Psoas muscle (tissue), 8 donors: ENCODE data around the gene GP1BB. TPM values are rescaled to one million over a fixed set of nuclear protein-coding genes. Genes with fewer than 3 reads are reported as not detected.

Experiments
- ATAC-seq, 4 donors: fragments of 200-7000 bp; cut with Tn5 transposase; one replicate each; pipeline ENCODE4 v1.9.1; 2020; ENCODE audit warnings: moderate library complexity in 3 of 4, mild to moderate bottlenecking in 2 of 4
- DNase-seq, 2 donors: peaks; one replicate each; pipeline ENCODE4 v3.0.0-alpha.2; 2020
- H3K27ac ChIP-seq: fragments of 200-600 bp; one replicate; pipeline ENCODE4 v1.8.0; 2022
- H3K27me3 ChIP-seq, 3 donors: fragments of 200-600 bp in 1 of 3; one replicate each; pipeline versions ENCODE4 v1.6.1 to v1.8.0; 2013 to 2022; ENCODE audit warnings: low read length in 2 of 3, mild to moderate bottlenecking in 2 of 3, moderate library complexity in 1 of 3; ENCODE audit not compliant: insufficient read depth in 3 of 3
- H3K36me3 ChIP-seq, 2 donors: fragments of 200-600 bp in 1 of 2; one replicate each; pipeline versions ENCODE4 v1.6.1 to v1.8.0; 2013 to 2022; ENCODE audit warnings: low read depth in 1 of 2, mild to moderate bottlenecking in 1 of 2, moderate library complexity in 1 of 2; ENCODE audit not compliant: insufficient read depth in 1 of 2
- H3K4me1 ChIP-seq: fragments of 200-600 bp; one replicate; pipeline ENCODE4 v1.8.0; 2022
- H3K4me3 ChIP-seq: fragments of 200-600 bp; one replicate; pipeline ENCODE4 v1.8.0; 2022; ENCODE audit warnings: mild to moderate bottlenecking
- H3K9me3 ChIP-seq: fragments of 200-600 bp; one replicate; pipeline ENCODE4 v1.8.0; 2022
- CTCF ChIP-seq: fragments of 200-600 bp; IDR thresholded peaks from one replicate; pipeline ENCODE4 v1.8.0; 2022; ENCODE audit warnings: antibody characterized with exemption
- WGBS, 3 donors: extraction: QIAGEN DNeasy Blood & Tissue Kit; methylation state at CpG; one replicate each; pipeline versions ENCODE4 v1.1.6 to v1.1.7; 2013; 5-methylcytosine and 5-hydroxymethylcytosine counted together
- intact Hi-C, 2 donors: fragments of 100-400 bp; cut with DNase I; formaldehyde crosslinking; loops; one replicate each; pipeline versions ENCODE4 v1.11.0 to v1.14.2; 2022
- polyA plus RNA-seq, 3 donors: library from polyadenylated mRNA; stranded (reverse); fragments of 200-250 nt; gene quantifications; one replicate each; pipeline ENCODE4 v1.2.3, GENCODE V29; 2013
- total RNA-seq, 4 donors: library from RNA; stranded (reverse); fragmentation: NEBNext Ultra II Directional in 2 of 4; extraction: Animal tissue kit (Norgen Biotek cat#: 25700) in 2 of 4; gene quantifications; one replicate each; pipeline versions ENCODE4 v1.2.1 to v1.2.4, GENCODE V29; 2021 to 2023
- donor health status: healthy with polysubstance abuse.
- donor health status: DM: no; HTN: no; CAD: no; lungs with moderate emphysema.
- donor health status: Bipolar disorder and iron deficiency.
- donor health status: healthy.
- donor health status: DM: yes; HTN: yes; CAD: no.
- donor health status: DM: no; HTN: no; CAD: no.
- donor health status: DM: no; HTN: no; CAD: no.
- donor health status: DM: yes; HTN: yes; CAD: no.

Gene GP1BB
- total and polyA plus RNA-seq, 7 donors = 0.14 to 1.8 (median 0.58) TPM; not detected in 3

GRCh38 chr22:19769393-19769715 lies 46.0 kb downstream of the GP1BB start:
- Histone ChIP-seq H3K4me1 (no peaks in the 10 kb centered on the region), H3K27me3 (peaks cover 0 to 13% (median 0%) of the 10 kb centered on the region in 3 donors), H3K27ac (no peak overlapping the region), H3K36me3 (peaks cover 0 to 21% of the 10 kb centered on the region in 2 donors), H3K9me3 (no peaks in the 10 kb centered on the region), H3K4me3 (no peak overlapping the region)
- ATAC-seq = no peak
- no peak for TF ChIP-seq CTCF
- intact Hi-C loops = no loop called here
- 82 to 91% (median 85%) methylated on average over 12 of the region's 12 CpGs for WGBS, 3 donors
- DNase-seq = peak in 1 of 2 donors; percentile 35

GRCh38 chr22:19770349-19771220 lies 47.2 kb downstream of the GP1BB start:
- TF ChIP-seq CTCF = no peak
- intact Hi-C loops = no loop called here
- 86 to 89% (median 88%) methylated on average over 25 of the region's 25 CpGs for WGBS, 3 donors
- Histone ChIP-seq H3K4me3 (no peak overlapping the region), H3K36me3 (peaks cover 0 to 11% of the 10 kb centered on the region in 2 donors), H3K9me3 (no peaks in the 10 kb centered on the region), H3K4me1 (no peaks in the 10 kb centered on the region), H3K27me3 (peaks cover 0 to 13% (median 1%) of the 10 kb centered on the region in 3 donors), H3K27ac (no peak overlapping the region)
- DNase-seq (peak; percentile 7 to 40), ATAC-seq (no peak)

GRCh38 chr22:19772422-19772672 lies 49.0 kb downstream of the GP1BB start:
- intact Hi-C loops = no loop called here
- 70 to 78% (median 71%) methylated on average over 4 of the region's 4 CpGs for WGBS, 3 donors
- no peak for ATAC-seq
- Histone ChIP-seq H3K36me3 (peaks cover 0 to 8% of the 10 kb centered on the region in 2 donors), H3K27ac (no peak overlapping the region), H3K27me3 (peaks cover 0 to 12% (median 1%) of the 10 kb centered on the region in 3 donors), H3K9me3 (no peaks in the 10 kb centered on the region), H3K4me3 (no peak overlapping the region), H3K4me1 (no peaks in the 10 kb centered on the region)
- no peak for TF ChIP-seq CTCF
- DNase-seq = no peak

- H3K4me3 ChIP-seq = no peak overlapping the region
- H3K36me3 ChIP-seq = peaks cover 0 to 4% of the 10 kb centered on the region in 2 donors
- TF ChIP-seq CTCF = no peak
- DNase-seq (peak; percentile 5 to 47), ATAC-seq (no peak)
- H3K27ac ChIP-seq = no peak overlapping the region
- intact Hi-C loops = no loop called here
- H3K4me1 ChIP-seq = no peaks in the 10 kb centered on the region
- peaks cover 0 to 8% (median 1%) of the 10 kb centered on the region in 3 donors for H3K27me3 ChIP-seq
- H3K9me3 ChIP-seq = no peaks in the 10 kb centered on the region
- WGBS, 3 donors = 71 to 78% (median 75%) methylated on average over 25 of the region's 25 CpGs
Observed at GRCh38 chr22:19772673-19773469, 49.5 kb downstream of the GP1BB start.
